HEK293 (cell line): ENCODE results near the gene FRMPD4.

Source experiments
- CTCF ChIA-PET: fragments of 350-600 bp; formaldehyde crosslinking; extraction: SDS; loops from one replicate; lab custom pipeline; 2021; ENCODE audit warnings: antibody characterized with exemption; lab: Yijun Ruan, JAX
- POLR2A ChIA-PET: fragments of 300-600 bp; formaldehyde crosslinking; extraction: SDS; loops from one replicate; lab custom pipeline; 2020; ENCODE audit warnings: antibody characterized with exemption, inconsistent platforms; lab: Yijun Ruan, JAX
- H3K27ac ChIP-seq: fragments of 200-500 bp; sonication (Bioruptor generic); 2 replicates; pipeline ENCODE4 v1.5.1; 2014; ENCODE audit warnings: low read depth, low read length, control low read depth, inconsistent platforms; ENCODE audit errors: extremely low read depth
- H3K36me3 ChIP-seq, 2 experiments: fragments of 200-500 bp in 1 of 2; sonication (Bioruptor generic) in 1 of 2; 1 replicate in 1 of 2; 2 replicates in 1 of 2; pipeline ENCODE4 v1.5.1; 2014 to 2017; ENCODE audit warnings: inconsistent platforms in 2 of 2, low read length in 2 of 2; ENCODE audit not compliant: control insufficient read depth in 2 of 2, insufficient read depth in 1 of 2
- H3K4me1 ChIP-seq: fragments of 200-500 bp; sonication (Bioruptor generic); 2 replicates; pipeline ENCODE4 v1.5.1; 2014; ENCODE audit warnings: mild to moderate bottlenecking, low read length, inconsistent platforms; ENCODE audit not compliant: control insufficient read depth, insufficient read depth
- H3K4me3 ChIP-seq: 2 replicates; pipeline ENCODE4 v1.5.1; 2011; ENCODE audit warnings: low read depth, mild to moderate bottlenecking, control low read depth, low read length, moderate library complexity
- H3K9me3 ChIP-seq: fragments of 200-500 bp; sonication (Bioruptor generic); 2 replicates; pipeline ENCODE4 v1.5.1; 2014; ENCODE audit warnings: low read depth, low read length, inconsistent platforms; ENCODE audit not compliant: control insufficient read depth, insufficient read depth
- BCL11B ChIP-seq: fragments of 450-650 bp; formaldehyde crosslinking; IDR thresholded peaks from 2 replicates; pipeline ENCODE4 v1.5.1; 2016; ENCODE audit warnings: low read depth, missing biosample characterization, missing genetic modification characterization
- CTCF ChIP-seq: fragments of 450-650 bp; formaldehyde crosslinking; IDR thresholded peaks from 2 replicates; pipeline ENCODE4 v1.5.1; 2016; ENCODE audit warnings: missing biosample characterization, missing genetic modification characterization
- GLIS1 ChIP-seq: fragments of 450-650 bp; formaldehyde crosslinking; IDR thresholded peaks from 2 replicates; pipeline ENCODE4 v1.5.1; 2016; ENCODE audit warnings: missing biosample characterization, missing genetic modification characterization
- MEIS1 ChIP-seq: sonication (generic); formaldehyde crosslinking; IDR thresholded peaks from 2 replicates; pipeline ENCODE4 v1.8.1; 2022; ENCODE audit warnings: missing genetic modification reagents, mild to moderate bottlenecking, borderline replicate concordance
- MYNN ChIP-seq: fragments of 450-650 bp; formaldehyde crosslinking; IDR thresholded peaks from 2 replicates; pipeline ENCODE4 v1.5.1; 2016; ENCODE audit warnings: missing biosample characterization, missing genetic modification characterization, borderline replicate concordance
- PRDM4 ChIP-seq: fragments of 450-650 bp; formaldehyde crosslinking; IDR thresholded peaks from 2 replicates; pipeline ENCODE4 v1.5.1; 2017; ENCODE audit warnings: missing biosample characterization, missing genetic modification characterization
- SALL2 ChIP-seq: fragments of 450-650 bp; formaldehyde crosslinking; IDR thresholded peaks from 2 replicates; pipeline ENCODE4 v1.5.0; 2017; ENCODE audit warnings: missing biosample characterization, mild to moderate bottlenecking, missing genetic modification characterization, borderline replicate concordance
- ZBTB1 ChIP-seq: fragments of 450-650 bp; formaldehyde crosslinking; IDR thresholded peaks from 2 replicates; pipeline ENCODE4 v1.5.1; 2016; ENCODE audit warnings: missing biosample characterization, missing genetic modification characterization
- ZNF112 ChIP-seq: fragments of 450-650 bp; formaldehyde crosslinking; IDR thresholded peaks from 2 replicates; pipeline ENCODE4 v1.5.0; 2017; ENCODE audit warnings: missing biosample characterization, missing genetic modification characterization
- ZNF121 ChIP-seq: fragments of 450-650 bp; formaldehyde crosslinking; IDR thresholded peaks from 2 replicates; pipeline ENCODE4 v1.5.1; 2016; ENCODE audit warnings: missing biosample characterization, missing genetic modification characterization
- ZNF148 ChIP-seq: fragments of 450-650 bp; formaldehyde crosslinking; IDR thresholded peaks from 2 replicates; pipeline ENCODE4 v1.5.0; 2017; ENCODE audit warnings: missing biosample characterization, missing genetic modification characterization, borderline replicate concordance
- ZNF16 ChIP-seq: fragments of 450-650 bp; formaldehyde crosslinking; IDR thresholded peaks from 2 replicates; pipeline ENCODE4 v1.5.1; 2016; ENCODE audit warnings: low read depth, missing biosample characterization, missing genetic modification characterization
- ZNF214 ChIP-seq: fragments of 450-650 bp; formaldehyde crosslinking; IDR thresholded peaks from 2 replicates; pipeline ENCODE4 v1.5.1; 2017; ENCODE audit warnings: missing biosample characterization, mild to moderate bottlenecking, missing genetic modification characterization, borderline replicate concordance
- ZNF280C ChIP-seq: fragments of 450-650 bp; formaldehyde crosslinking; IDR thresholded peaks from 2 replicates; pipeline ENCODE4 v1.5.1; 2016; ENCODE audit warnings: missing biosample characterization, missing genetic modification characterization
- ZNF280D ChIP-seq: fragments of 450-650 bp; formaldehyde crosslinking; IDR thresholded peaks from 2 replicates; pipeline ENCODE4 v1.5.1; 2016; ENCODE audit warnings: missing biosample characterization, missing genetic modification characterization
- ZNF335 ChIP-seq: fragments of 450-650 bp; formaldehyde crosslinking; conservative IDR thresholded peaks from 2 replicates; pipeline ENCODE4 v1.5.1; 2016; ENCODE audit warnings: missing biosample characterization, missing genetic modification characterization
- ZNF350 ChIP-seq: fragments of 450-650 bp; formaldehyde crosslinking; IDR thresholded peaks from 2 replicates; pipeline ENCODE4 v1.5.0; 2017; ENCODE audit warnings: missing biosample characterization, mild to moderate bottlenecking, missing genetic modification characterization
- ZNF354C ChIP-seq: fragments of 450-650 bp; formaldehyde crosslinking; IDR thresholded peaks from 2 replicates; pipeline ENCODE4 v1.5.1; 2016; ENCODE audit warnings: missing biosample characterization, missing genetic modification characterization, low read depth, borderline replicate concordance
- ZNF626 ChIP-seq: fragments of 450-650 bp; sonication (Bioruptor Pico); formaldehyde crosslinking; IDR thresholded peaks from 2 replicates; pipeline ENCODE4 v1.5.1; 2018; ENCODE audit warnings: missing biosample characterization, missing genetic modification characterization, inconsistent platforms
- ZNF791 ChIP-seq: fragments of 450-650 bp; formaldehyde crosslinking; IDR thresholded peaks from 2 replicates; pipeline ENCODE4 v1.5.1; 2016; ENCODE audit warnings: missing biosample characterization, missing genetic modification characterization

Gene FRMPD4

GRCh38 chrX:12488771-12489170 lies 350.5 kb downstream of the FRMPD4 start:
- H3K36me3 ChIP-seq: no peaks in the 10 kb centered on the region
- no peaks in the 10 kb centered on the region for H3K4me1 ChIP-seq
- TF ChIP-seq GLIS1 (tag by site-specific recombination) (no peak), ZNF354C (no peak), ZNF148 (tag by site-specific recombination) (no peak), ZBTB1 (tag by site-specific recombination) (no peak), BCL11B (tag by site-specific recombination) (no peak)
- H3K27ac ChIP-seq: no peak overlapping the region
- no peaks in the 10 kb centered on the region for H3K9me3 ChIP-seq
- H3K4me3 ChIP-seq: no peak overlapping the region
- POLR2A ChIA-PET: no interaction called here
- CTCF ChIA-PET: interaction anchor here (0.5 kb wide), 2 partner anchors 12 to 350 kb away, joined by 3 to 4 read pairs; no protein-coding TSS in a partner anchor

GRCh38 chrX:12489341-12489740 lies 351.1 kb downstream of the FRMPD4 start:
- H3K27ac ChIP-seq: no peak overlapping the region
- H3K36me3 ChIP-seq: no peaks in the 10 kb centered on the region
- no peaks in the 10 kb centered on the region for H3K4me1 ChIP-seq
- CTCF ChIA-PET: interaction anchor here (0.5 to 0.6 kb wide), 2 partner anchors 13 to 1837 kb away, joined by 3 read pairs; no protein-coding TSS in a partner anchor
- H3K4me3 ChIP-seq: no peak overlapping the region
- POLR2A ChIA-PET: no interaction called here
- no peaks in the 10 kb centered on the region for H3K9me3 ChIP-seq
- no peak for TF ChIP-seq ZNF148 (tag by site-specific recombination)
- no peak for TF ChIP-seq ZNF626 (tag by site-specific recombination)
- TF ChIP-seq ZNF791 (tag by site-specific recombination): no peak
- no peak for TF ChIP-seq ZNF16 (tag by site-specific recombination)
- TF ChIP-seq ZNF280D: no peak
- TF ChIP-seq PRDM4 (tag by site-specific recombination): no peak
- TF ChIP-seq ZNF121 (tag by site-specific recombination): no peak
- TF ChIP-seq MYNN: no peak
- TF ChIP-seq ZNF112: no peak
- no peak for TF ChIP-seq ZNF214 (tag by site-specific recombination)
- no peak for TF ChIP-seq CTCF (tag by site-specific recombination)
- TF ChIP-seq SALL2: no peak
- TF ChIP-seq ZNF280C (tag by site-specific recombination): no peak
- no peak for TF ChIP-seq MEIS1 (CRISPR knock-in tag)
- TF ChIP-seq ZNF335 (tag by site-specific recombination): no peak
- TF ChIP-seq ZNF350 (tag by site-specific recombination): no peak
